Smooth muscle cell of the brain vasculature (primary cell): ENCODE results near the gene TMPRSS12.
A peak's percentile ranks its signal among the peaks of the same experiment; 100 is the strongest.
"Not testable (repeated sequence)": the region's sequence is repeated elsewhere in the genome, so short reads cannot be mapped to it uniquely, and the experiment has no call there.

ENCODE experiments used
- DNase-seq: peaks from one replicate; pipeline ENCODE4 v3.0.0-alpha.2; 2012; ENCODE audit warnings: low read depth, low spot score

Gene TMPRSS12

GRCh38 chr12:50855679-50856078 is 13.0 kb downstream of the TMPRSS12 start:
- not testable (repeated sequence) for DNase-seq

- DNase-seq = no peak
Measured at GRCh38 chr12:50859621-50860310, 17.0 kb downstream of the TMPRSS12 start.

GRCh38 chr12:50862316-50862715 is 19.6 kb downstream of the TMPRSS12 start:
- DNase-seq = no peak

- DNase-seq = no peak
Measured at GRCh38 chr12:50865266-50865665, 22.5 kb downstream of the TMPRSS12 start.

GRCh38 chr12:50868881-50869280 is 26.2 kb downstream of the TMPRSS12 start:
- not testable (repeated sequence) for DNase-seq

- no peak for DNase-seq
Measured at GRCh38 chr12:50882563-50882962, 39.8 kb downstream of the TMPRSS12 start.

- no peak for DNase-seq
Measured at GRCh38 chr12:50887191-50887590, 44.5 kb downstream of the TMPRSS12 start.

- DNase-seq = no peak
Measured at GRCh38 chr12:50888666-50889065, 45.9 kb downstream of the TMPRSS12 start.

- no peak for DNase-seq
Measured at GRCh38 chr12:50894241-50894640, 51.5 kb downstream of the TMPRSS12 start.

GRCh38 chr12:50901685-50902113 is 59.0 kb downstream of the TMPRSS12 start:
- DNase-seq = no peak

- DNase-seq = not testable (repeated sequence)
Measured at GRCh38 chr12:50908479-50908878, 65.8 kb downstream of the TMPRSS12 start.

- DNase-seq = not testable (repeated sequence)
Measured at GRCh38 chr12:50912361-50912760, 69.6 kb downstream of the TMPRSS12 start.

- DNase-seq = no peak
Measured at GRCh38 chr12:50913224-50913623, 70.5 kb downstream of the TMPRSS12 start.

- DNase-seq = no peak
Measured at GRCh38 chr12:50914872-50915484, 72.3 kb downstream of the TMPRSS12 start.

GRCh38 chr12:50916292-50916691 is 73.6 kb downstream of the TMPRSS12 start:
- DNase-seq = no peak

GRCh38 chr12:50918584-50919316 is 76.0 kb downstream of the TMPRSS12 start:
- DNase-seq = no peak

GRCh38 chr12:50922820-50923219 is 80.1 kb downstream of the TMPRSS12 start:
- no peak for DNase-seq

- no peak for DNase-seq
Measured at GRCh38 chr12:50923361-50924130, 80.8 kb downstream of the TMPRSS12 start.

GRCh38 chr12:50924131-50924438 is 81.4 kb downstream of the TMPRSS12 start:
- DNase-seq = no peak

GRCh38 chr12:50924439-50925341 is 82.0 kb downstream of the TMPRSS12 start:
- DNase-seq = peak; percentile 91

- DNase-seq = no peak
Measured at GRCh38 chr12:50925342-50925651, 82.6 kb downstream of the TMPRSS12 start.
